Measurements from ENCODE around the gene SLC5A2.
A peak's percentile ranks its signal among the peaks of the same experiment; 100 is the strongest.

SLC5A2 gene

DNA sequence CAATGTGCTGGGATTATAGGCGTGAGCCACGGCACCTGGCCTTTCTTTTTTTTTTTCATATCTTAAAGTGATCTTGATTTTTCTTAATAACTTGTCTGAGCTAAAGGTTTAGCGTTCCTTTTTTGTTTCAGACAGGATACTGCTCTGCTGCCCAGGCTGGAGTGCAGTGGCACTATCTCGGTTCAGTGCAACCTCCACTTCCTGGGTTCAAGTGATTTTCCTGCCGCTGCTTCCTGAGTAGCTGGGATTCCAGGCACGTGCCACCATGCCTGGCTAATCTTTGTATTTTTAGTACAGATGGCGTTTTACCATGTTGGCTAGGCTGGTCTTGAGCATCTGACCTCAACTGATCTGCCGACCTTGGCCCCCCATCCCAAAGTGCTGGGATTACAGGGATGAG is 21.2 kb downstream of the SLC5A2 start:
- no peak for DNase-seq (ENCODE audit: low read depth)
- TF ChIP-seq, protein P1, sequence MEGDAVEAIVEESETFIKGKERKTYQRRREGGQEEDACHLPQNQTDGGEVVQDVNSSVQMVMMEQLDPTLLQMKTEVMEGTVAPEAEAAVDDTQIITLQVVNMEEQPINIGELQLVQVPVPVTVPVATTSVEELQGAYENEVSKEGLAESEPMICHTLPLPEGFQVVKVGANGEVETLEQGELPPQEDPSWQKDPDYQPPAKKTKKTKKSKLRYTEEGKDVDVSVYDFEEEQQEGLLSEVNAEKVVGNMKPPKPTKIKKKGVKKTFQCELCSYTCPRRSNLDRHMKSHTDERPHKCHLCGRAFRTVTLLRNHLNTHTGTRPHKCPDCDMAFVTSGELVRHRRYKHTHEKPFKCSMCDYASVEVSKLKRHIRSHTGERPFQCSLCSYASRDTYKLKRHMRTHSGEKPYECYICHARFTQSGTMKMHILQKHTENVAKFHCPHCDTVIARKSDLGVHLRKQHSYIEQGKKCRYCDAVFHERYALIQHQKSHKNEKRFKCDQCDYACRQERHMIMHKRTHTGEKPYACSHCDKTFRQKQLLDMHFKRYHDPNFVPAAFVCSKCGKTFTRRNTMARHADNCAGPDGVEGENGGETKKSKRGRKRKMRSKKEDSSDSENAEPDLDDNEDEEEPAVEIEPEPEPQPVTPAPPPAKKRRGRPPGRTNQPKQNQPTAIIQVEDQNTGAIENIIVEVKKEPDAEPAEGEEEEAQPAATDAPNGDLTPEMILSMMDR (IDR thresholded peaks at IDR 0.05; ENCODE audit: control insufficient read depth, extremely low read depth, insufficient read depth) = no peak
- no peak overlapping the region for H3K4me3 ChIP-seq (ENCODE audit: low read depth, low read length)

DNA sequence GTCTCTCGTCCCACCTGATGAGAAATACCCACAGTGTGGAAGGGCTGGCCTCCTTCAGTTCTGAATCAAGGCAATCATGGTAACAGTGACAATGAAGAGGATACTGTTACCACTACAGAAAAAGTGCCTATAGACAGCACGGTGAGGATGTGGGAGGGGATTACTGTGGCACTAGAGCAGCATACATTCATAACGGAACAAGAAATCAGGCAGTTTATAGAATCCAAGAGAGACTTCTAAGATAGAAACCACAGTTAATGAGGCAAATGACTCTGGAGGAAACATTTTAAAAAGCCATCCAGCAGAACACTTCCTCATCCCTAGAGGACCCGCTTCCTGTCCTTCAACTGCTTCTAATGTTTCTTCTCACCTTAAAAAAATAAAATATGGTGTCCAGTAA is 22.6 kb downstream of the SLC5A2 start:
- DNase-seq (ENCODE audit: low read depth) = no peak
- TF ChIP-seq, protein P1 (IDR thresholded peaks at IDR 0.05; ENCODE audit: control insufficient read depth, extremely low read depth, insufficient read depth) = no peak
- H3K4me3 ChIP-seq (ENCODE audit: low read depth, low read length) = no peak overlapping the region

DNA sequence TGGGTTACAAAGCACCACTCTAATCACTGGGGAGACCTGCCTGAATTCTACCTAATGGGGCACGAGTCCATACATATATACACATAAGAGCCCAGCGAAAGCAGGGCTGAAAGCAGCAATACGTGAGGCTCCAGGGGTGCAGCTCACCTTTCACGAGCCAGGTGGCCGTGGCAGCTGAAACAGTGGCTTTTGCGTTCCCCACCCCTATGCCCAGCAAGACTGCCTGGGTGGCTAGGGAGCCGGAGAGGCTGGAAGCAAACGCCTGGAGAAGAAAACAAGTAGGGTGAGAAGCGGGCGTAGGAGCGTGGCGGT is 24.6 kb downstream of the SLC5A2 start:
- peak overlapping the region; percentile 99 for H3K4me3 ChIP-seq (ENCODE audit: low read depth, low read length)
- DNase-seq (ENCODE audit: low read depth) = no peak
- TF ChIP-seq, protein P1 (IDR thresholded peaks at IDR 0.05; ENCODE audit: control insufficient read depth, extremely low read depth, insufficient read depth) = no peak

DNA sequence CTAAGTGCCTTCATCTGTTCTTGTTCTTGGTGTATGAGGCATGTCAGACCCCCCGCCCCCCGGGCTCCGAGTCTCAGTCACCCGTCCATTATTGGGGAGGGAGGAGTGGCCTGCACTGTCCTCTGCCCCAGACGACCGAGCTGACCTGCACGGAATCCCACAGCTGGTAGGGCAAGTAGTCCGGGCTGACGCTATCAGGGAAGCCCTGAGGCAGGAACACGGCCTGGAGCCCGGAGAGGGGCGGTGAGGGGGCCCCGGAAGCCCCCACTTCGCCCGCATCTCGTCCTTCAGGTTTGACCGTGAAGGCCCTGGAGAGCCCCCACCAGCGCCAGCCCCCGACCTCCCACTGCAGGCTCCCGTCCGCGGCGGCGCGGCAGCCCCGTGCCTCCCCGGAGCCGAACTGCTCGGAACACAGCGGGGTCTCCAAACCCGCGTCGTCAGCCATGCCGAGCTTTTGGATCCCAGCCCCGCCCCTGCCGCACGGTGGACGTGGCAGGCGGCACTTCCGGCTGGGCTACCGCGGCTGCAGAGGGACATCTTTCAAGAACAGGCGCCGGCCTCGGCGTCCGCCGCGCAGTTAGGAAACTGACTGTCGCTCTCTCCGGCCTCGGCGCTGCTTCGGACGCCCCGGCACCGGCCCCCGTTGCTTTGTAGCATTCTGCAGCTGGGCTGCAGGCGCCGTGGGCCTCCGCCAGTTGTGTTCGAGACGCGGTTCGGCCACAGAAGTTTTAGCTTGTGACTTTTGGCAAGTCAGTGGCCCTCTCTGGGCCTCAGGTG is 25.2 kb downstream of the SLC5A2 start, which contains the start of gene RUSF1:
Gene RUSF1, minus strand, starts transcription at position 463 of the 777 bp plus-strand sequence. Its CDS starts 18 bp downstream, at position 445.
- TF ChIP-seq, protein P1 (IDR thresholded peaks at IDR 0.05; ENCODE audit: control insufficient read depth, extremely low read depth, insufficient read depth) = no peak

DNA sequence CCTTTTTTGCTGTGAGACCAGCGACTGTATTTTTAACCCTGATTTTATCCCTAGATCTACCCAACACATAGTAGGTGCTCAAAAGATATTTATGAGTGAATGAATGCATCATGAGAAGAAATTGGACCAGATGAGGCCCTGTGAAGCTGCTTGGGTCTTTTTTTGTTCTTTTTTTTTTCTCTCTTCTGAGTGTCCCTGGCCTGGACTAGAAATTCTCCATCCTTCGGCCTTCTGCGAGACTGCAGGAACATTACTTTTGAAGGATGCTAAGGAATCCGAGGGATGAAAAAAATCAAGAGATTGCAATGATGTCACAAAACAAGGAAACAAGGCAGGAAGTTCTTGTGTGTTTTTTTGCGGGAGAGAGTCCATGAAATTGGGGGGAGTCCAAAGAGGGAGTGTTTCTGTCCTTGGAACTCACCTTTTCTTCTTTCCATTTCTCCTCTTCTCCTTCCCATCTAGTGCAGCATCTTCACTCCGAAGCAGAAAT is 25.8 kb downstream of the SLC5A2 start:
- peak overlapping the region; percentile 99 for H3K4me3 ChIP-seq (ENCODE audit: low read depth, low read length)
- TF ChIP-seq, protein P1 (IDR thresholded peaks at IDR 0.05; ENCODE audit: control insufficient read depth, extremely low read depth, insufficient read depth) = no peak
- peak; percentile 32 for DNase-seq (ENCODE audit: low read depth)

More for the DNA sequence above, 25.2 kb downstream of the SLC5A2 start, which contains the start of gene RUSF1:
- DNase-seq (ENCODE audit: low read depth) = peak; percentile 63
- peak within 1 kb of the TSS; percentile 99 for H3K4me3 ChIP-seq (ENCODE audit: low read depth, low read length)

DNA sequence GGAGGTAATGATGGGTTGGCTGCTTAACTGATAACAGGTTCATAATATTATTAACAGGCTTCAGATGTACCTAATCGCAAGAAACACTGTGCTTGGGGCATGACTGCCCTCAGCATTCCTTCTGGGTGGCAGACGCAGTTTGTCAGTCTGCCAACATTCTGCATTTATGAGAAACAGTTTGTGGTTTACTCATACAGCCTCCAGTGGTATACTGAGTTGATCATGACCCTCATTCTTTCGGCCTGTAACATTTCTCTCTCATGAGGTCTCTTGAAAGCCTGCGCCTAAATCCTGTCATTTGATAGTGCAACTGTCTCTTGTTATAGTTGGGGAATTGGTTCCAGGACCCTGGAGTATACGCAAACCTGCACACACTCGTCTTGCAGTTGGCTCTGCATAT is 30.2 kb downstream of the SLC5A2 start:
- DNase-seq (ENCODE audit: low read depth) = no peak
- TF ChIP-seq, protein P1 (IDR thresholded peaks at IDR 0.05; ENCODE audit: control insufficient read depth, extremely low read depth, insufficient read depth) = no peak
- no peak overlapping the region for H3K4me3 ChIP-seq (ENCODE audit: low read depth, low read length)

Measured in LNCaP clone FGC (cell line).